ENCODE data around the gene PPP1R7. TPM values are rescaled to one million over a fixed set of nuclear protein-coding genes. Genes with fewer than 3 reads are reported as not detected.

Gene PPP1R7
- total RNA-seq, 2 donors from 2014 or later, result 57.5 to 61.4 TPM

DNA sequence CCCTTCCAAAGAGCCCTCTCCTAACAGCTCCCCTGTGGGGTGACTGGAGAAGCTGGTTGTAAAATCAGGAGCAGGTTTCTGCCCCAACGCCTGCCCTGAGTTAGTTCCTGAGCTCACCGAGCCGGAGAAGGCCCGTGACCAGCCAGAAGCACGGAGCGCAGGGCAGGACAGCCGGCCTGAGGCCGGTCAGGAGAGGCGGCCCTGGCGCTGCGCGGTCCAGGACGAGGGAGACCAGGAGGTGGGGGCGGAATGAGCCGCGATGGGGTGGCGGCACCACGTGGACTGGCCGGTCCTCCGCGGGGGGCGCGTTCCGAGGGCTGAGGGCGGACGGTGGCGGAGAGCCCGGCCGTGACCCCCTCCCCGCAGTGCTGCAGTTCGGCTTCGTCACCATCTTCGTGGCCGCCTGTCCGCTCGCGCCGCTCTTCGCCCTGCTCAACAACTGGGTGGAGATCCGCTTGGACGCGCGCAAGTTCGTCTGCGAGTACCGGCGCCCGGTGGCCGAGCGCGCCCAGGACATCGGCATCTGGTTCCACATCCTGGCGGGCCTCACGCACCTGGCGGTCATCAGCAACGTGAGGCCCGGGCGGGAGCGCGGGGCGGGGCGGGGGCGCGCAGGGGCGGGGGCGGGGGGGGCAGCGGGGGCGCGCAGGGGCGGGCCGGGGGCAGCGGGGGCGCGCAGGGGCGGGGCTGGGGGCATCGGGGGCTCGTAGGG is 67.2 kb downstream of the PPP1R7 start:
- Histone ChIP-seq H3K9me3 (no peaks in the 10 kb centered on the region), H3K4me3 (peak overlapping the region; percentile 33 to 62), H3K27me3 (no peaks in the 10 kb centered on the region), H3K36me3 (no peaks in the 10 kb centered on the region), H3K4me1 (peaks cover 0 to 10% of the 10 kb centered on the region in 2 donors), H3K27ac (peak overlapping the region; percentile 88 to 92)
- TF ChIP-seq, protein P1, sequence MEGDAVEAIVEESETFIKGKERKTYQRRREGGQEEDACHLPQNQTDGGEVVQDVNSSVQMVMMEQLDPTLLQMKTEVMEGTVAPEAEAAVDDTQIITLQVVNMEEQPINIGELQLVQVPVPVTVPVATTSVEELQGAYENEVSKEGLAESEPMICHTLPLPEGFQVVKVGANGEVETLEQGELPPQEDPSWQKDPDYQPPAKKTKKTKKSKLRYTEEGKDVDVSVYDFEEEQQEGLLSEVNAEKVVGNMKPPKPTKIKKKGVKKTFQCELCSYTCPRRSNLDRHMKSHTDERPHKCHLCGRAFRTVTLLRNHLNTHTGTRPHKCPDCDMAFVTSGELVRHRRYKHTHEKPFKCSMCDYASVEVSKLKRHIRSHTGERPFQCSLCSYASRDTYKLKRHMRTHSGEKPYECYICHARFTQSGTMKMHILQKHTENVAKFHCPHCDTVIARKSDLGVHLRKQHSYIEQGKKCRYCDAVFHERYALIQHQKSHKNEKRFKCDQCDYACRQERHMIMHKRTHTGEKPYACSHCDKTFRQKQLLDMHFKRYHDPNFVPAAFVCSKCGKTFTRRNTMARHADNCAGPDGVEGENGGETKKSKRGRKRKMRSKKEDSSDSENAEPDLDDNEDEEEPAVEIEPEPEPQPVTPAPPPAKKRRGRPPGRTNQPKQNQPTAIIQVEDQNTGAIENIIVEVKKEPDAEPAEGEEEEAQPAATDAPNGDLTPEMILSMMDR (IDR thresholded peaks at IDR 0.05), result peak in 1 of 2 donors; percentile 35
- peak; percentile 67 for DNase-seq (ENCODE audit: low spot score)

DNA sequence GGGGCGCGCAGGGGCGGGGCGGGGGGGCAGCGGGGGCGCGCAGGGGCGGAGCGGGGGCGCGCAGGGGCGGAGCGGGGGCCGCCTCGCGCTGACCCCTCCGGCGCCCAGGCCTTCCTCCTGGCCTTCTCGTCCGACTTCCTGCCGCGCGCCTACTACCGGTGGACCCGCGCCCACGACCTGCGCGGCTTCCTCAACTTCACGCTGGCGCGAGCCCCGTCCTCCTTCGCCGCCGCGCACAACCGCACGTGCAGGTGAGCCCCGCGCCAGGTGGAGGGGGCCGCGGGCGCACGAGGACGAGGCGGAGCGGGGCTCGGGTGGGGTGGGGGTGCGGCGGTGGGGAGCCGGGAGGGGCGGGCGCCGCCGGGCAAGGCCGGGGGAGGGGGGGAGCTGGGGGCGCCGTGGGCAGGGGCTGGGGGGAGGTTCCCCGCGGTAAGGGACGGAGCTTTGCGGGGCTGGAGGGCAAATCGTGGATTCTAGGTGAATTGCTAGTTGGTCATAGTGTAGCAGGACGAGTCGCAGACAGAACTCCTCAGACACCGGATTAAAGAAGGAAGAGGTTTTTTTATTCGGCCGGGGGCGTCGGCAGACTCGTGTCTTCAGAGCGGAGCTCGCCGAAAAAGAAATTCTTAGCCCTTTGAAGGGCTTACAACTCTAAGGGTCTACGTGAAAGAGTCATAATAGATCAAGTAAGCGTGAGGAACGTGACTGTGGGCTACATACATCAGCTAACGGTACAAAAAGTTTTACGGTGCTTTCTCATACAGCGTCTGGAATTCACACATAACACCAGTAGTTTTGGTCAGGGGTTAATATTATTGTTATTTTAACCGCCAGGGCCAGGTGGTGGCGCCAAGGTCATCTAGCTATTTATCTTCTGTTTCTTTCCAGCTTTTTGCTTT is 68.1 kb downstream of the PPP1R7 start:
- Histone ChIP-seq H3K27ac (peak overlapping the region; percentile 76 to 80), H3K36me3 (no peaks in the 10 kb centered on the region), H3K4me1 (peaks cover 0 to 10% of the 10 kb centered on the region in 2 donors), H3K4me3 (peak overlapping the region; percentile 55 to 75), H3K9me3 (no peaks in the 10 kb centered on the region), H3K27me3 (no peaks in the 10 kb centered on the region)
- TF ChIP-seq, protein P1 (IDR thresholded peaks at IDR 0.05), result peak in 1 of 2 donors; percentile 32
- DNase-seq (ENCODE audit: low spot score), result no peak

DNA sequence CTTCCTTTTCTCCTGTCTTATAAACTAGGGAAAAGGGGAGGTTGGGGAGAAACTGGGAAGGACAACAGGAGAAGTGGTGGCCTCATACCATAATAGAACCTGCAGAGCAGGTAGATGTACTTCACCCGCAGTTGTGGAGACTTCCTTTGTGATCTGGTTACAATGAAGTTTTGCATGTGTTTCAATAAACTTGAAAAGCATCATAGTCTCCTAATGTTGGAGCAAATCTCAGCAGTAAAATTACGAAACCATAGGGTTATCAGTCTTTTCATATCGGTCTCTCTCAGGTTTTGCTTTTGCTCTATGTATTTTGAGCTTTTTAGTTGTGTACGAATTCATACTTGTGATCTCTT is 68.7 kb downstream of the PPP1R7 start:
- no peaks in the 10 kb centered on the region for H3K9me3 ChIP-seq
- no peak for DNase-seq (ENCODE audit: low spot score)
- H3K27ac ChIP-seq, result no peak overlapping the region
- no peaks in the 10 kb centered on the region for H3K36me3 ChIP-seq
- peaks cover 0 to 14% of the 10 kb centered on the region in 2 donors for H3K4me1 ChIP-seq
- peak overlapping the region; percentile 55 to 75 for H3K4me3 ChIP-seq
- no peaks in the 10 kb centered on the region for H3K27me3 ChIP-seq
- TF ChIP-seq, protein P1 (IDR thresholded peaks at IDR 0.05), result no peak

GRCh38 chr2:241219856-241220356 is 69.6 kb downstream of the PPP1R7 start:
- TF ChIP-seq, protein P1 (IDR thresholded peaks at IDR 0.05), result no peak
- H3K4me3 ChIP-seq, result no peak overlapping the region
- DNase-seq (ENCODE audit: low spot score), result no peak
- H3K27ac ChIP-seq, result no peak overlapping the region
- peaks cover 0 to 23% of the 10 kb centered on the region in 2 donors for H3K4me1 ChIP-seq
- H3K36me3 ChIP-seq, result no peaks in the 10 kb centered on the region
- H3K27me3 ChIP-seq, result no peaks in the 10 kb centered on the region
- H3K9me3 ChIP-seq, result no peaks in the 10 kb centered on the region

DNA sequence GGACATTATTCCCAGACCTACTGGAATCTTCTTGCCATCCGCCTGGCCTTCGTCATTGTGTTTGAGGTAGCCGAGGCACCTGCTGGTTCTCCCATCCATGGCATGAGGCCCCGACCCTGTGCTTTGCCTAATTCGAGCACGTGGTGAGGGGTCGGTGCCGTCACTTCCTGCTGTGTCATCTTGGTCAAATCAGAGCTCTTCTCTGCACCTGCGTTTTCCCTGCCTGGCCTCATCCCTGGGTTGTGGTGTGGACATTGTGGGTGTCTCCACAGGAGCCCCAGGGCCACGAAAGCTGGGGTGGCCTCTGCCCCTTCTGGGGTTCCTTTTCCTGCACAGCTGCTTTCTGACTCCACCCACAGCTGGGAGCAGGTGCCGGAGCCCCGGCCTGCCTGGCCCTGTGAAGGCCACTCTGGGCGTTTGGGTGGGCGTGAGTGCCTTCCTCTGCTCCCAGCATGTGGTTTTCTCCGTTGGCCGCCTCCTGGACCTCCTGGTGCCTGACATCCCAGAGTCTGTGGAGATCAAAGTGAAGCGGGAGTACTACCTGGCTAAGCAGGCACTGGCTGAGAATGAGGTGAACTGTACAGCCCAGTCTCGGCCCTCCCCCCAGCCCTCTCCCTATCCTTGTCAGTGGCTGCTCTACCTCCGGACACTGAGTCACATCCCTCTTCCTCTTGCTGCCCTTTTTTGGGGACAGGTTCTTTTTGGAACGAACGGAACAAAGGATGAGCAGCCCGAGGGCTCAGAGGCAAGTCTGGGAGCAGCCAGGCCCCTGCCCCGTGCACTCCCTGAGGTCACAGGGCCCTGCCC is 73.1 kb downstream of the PPP1R7 start:
- TF ChIP-seq, protein P1 (IDR thresholded peaks at IDR 0.05), result no peak
- Histone ChIP-seq H3K27me3 (no peaks in the 10 kb centered on the region), H3K9me3 (no peaks in the 10 kb centered on the region), H3K36me3 (peaks cover 13% of the 10 kb centered on the region), H3K27ac (no peak overlapping the region), H3K4me3 (no peak overlapping the region), H3K4me1 (peaks cover 0 to 44% of the 10 kb centered on the region in 2 donors)
- no peak for DNase-seq (ENCODE audit: low spot score)

Measured in right atrium auricular region (tissue), 2 donors.